ENCODE measurements around the gene CHTOP.
"Not testable (repeated sequence)": the region's sequence is repeated elsewhere in the genome, so short reads cannot be mapped to it uniquely, and the experiment has no call there.

Gene CHTOP

DNA sequence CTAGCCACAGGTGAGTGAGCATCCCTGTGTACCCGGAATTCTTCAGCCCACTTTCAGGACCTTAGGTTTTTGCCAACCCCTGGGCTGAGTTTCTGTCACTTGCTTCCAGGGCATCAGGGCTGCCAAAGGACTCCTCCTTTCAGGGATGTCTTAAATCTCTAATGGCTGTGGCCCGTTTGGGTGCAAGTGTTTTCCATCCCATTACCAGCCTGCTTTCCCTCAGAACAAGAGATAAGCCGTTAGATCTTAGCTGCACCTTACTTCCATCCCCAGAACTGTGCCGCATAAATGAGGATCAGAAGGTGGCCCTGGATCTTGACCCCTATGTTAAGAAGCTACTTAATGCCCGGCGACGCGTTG is 25.3 kb downstream of the CHTOP start:
- no peak for DNase-seq (ENCODE audit: low read depth)

DNA sequence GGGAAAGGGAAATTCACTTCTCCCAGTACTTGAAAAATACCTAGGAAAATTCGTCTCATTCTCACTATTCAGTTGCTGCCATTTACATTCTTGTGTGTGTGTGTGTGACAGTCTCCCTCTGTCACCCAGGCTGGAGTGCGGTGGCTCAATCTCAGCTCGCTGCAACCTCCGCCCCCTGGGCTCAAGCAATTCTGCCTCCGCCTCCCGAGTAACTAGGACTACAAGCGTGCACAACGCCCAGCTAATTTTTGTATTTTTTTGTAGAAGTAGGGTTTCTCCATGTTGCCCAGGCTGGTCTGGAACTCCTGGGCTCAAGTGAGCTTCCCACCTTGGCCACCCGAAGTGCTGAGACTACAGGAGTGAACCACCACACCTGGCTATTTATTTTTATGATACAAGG is 25.8 kb downstream of the CHTOP start:
- DNase-seq (ENCODE audit: low read depth): no peak

DNA sequence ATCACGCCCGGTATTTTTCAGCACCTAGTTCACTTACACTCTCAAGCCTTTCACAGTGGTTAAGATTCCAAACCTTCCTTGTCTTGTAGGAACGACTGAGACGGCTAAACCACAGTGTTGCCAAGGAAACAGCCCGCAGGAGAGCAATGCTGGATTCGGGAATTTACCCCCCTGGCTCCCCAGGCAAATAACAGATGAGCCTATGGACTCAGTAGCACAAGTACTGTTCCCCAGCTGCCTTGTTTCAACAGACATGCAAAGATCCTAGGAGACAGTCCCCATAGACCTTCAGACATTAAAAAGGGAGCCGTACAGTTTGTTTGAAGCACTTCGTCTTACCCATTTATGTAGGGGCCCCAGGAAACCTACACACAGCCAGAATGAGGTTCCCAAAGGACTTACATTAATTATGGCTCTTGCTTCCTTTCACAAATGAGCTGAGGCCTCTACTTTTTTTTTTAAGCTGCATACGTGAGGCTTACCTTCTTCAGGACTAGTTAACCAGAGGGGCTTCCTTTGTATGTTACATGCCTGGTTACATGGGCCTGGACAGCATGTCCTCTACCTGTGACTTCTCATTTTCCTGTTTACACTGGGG is 27.3 kb downstream of the CHTOP start:
- no peak for DNase-seq (ENCODE audit: low read depth)

DNA sequence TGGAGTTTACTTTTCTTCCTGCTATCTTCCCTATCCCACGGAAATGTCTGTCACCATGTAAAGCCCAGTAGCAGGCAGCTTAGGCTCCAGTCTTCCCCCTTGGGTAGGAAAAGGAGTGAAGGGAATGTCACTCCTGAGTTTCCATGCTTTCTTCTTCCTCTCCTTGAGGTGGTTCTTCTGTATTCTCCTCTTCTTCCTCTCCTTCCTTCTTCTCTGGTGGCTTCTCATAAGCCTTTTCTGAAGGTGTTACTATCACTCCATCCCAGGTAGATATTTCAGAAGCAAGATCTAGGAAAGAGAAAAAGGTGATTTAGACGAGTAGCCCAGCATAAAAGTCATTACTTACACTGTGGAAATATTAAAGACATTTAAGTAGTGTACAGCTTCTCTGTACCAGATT is 28.4 kb downstream of the CHTOP start:
- DNase-seq (ENCODE audit: low read depth): no peak

DNA sequence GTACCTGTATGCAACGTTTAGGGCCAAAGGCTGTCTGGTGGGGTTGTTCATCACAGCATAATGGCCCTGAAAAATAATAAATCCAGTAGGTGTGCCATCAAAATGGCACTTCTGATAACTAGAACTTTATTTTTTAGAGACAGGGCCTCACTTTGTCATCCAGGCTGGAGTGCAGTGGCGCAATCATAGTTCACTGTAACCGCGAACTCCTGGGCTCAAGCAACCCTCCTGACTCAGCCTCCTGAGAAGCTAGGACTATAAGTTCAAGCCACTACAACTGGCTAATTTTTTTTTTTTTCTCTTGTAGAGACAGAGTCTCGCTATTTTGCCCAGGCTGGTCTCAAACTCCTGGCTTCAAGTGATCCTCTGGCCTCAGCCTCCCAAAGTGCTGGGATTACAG is 29.3 kb downstream of the CHTOP start:
- DNase-seq (ENCODE audit: low read depth): no peak

DNA sequence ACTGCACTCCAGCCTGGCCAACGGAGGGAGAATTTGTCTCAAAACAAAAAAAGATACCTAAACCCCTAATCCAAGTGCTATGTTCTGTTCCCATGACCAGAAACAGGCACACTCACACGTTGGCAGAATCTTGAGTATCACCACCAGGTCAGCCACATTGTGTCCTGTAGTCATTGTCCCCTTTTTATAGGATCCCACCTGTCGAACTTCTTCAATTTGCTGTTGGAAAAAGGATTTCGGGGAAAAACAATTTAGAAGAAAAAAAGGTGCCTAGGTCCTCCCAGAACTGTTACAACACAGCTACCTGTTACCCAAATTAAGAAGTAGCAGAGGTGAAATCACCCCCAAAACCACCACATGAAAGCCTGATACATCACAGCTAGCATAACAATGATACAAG is 33.6 kb downstream of the CHTOP start:
- DNase-seq (ENCODE audit: low read depth): no peak

DNA sequence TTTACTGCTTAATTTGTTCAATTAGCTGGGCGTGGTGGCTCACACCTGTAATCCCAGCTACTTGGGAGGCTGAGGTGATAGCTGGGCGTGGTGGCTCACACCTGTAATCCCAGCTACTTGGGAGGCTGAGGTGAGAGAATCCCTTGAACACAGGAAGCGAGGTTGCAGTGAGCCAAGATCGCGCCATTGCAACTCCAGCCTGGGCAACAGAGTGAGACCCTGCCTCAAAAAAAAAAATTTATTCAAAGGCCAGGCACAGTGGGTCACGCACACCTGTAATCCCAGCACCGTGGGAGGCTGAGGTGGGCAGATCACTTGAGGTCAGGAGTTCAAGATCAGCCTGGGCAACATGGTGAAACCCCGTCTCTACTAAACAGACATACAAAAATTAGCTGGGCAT is 34.8 kb downstream of the CHTOP start:
- not testable (repeated sequence) for DNase-seq (ENCODE audit: low read depth)

DNA sequence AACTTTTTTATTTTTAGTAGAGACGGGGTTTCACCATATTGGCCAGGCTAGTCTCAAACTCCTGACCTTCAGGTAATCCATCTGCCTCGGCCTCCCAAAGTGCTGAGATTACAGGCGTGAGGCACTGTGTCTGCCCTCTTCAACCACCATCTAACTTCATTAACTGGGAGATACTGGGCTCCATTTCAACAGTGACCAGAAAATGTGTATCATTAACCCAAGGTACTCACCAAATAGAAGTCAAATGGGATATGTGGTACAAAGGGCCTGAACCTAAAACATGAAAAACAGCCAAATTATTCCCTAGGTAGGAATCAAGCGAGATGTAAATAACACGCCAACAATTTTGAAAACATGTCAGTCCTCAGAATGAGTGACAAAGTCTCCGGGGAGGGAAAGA is 35.7 kb downstream of the CHTOP start:
- no peak for DNase-seq (ENCODE audit: low read depth)

DNA sequence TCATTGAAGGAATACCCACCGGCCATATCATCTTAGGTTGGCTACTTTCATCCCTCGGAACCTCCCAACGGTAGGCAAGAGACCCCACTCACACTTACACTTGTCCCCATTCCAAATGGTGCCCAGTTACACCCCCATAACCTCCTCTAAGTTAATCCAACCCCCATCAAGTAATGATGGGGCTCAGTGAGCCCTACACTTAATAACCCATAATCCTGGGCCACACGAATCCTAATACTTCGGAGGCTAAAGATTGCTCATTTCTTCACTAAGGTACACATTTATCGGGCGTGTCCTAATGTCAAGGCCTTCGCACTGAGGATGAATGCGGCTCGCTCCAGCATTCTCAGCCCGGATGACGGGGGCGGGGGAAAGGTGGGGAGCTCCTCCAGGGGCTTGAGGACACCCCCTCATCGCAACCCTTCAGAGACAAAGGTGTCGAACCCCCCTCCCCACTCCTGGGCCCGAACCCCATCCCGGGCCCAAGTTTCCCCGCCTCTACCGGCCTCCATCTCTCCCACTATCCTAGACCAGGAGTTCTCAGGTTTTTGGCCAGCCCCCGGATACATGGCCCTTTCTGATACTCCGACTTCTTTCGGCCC is 36.5 kb downstream of the CHTOP start:
- DNase-seq (ENCODE audit: low read depth): no peak

DNA sequence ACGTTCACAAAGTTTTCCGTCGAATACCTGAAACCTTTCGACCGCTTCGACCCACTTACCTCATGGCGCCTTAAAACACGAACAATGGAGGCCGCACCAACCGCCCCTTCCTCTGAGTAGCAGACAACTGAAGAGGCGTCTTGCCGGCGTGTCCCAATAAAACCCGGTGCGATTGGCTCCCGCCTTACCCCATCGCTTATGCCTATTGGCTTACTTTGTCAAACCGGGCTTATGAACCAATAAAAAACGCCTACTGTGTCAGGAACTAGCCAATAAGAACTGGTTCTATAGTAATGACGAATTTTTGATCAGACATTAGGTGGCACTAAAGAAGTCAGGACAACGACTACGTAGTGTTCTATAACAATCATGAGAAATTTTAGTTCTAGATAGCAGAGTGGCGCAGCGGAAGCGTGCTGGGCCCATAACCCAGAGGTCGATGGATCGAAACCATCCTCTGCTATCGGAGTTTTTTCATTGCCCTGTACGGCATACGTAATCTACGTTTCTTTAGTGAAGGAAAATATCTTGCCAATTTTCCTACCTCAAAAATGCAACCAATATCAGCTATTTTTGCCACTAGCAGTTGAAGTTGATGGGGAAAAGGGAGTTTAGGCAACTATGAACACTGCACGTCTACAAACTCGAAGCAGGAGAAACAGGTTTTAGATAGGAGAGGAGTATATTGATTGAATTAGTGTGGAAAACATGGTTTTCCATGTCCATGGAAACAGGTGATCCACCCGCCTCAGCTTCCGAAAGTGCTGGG is 37.2 kb downstream of the CHTOP start, which contains the start of gene ILF2:
ILF2 (minus strand) TSS at position 135 of the 769 bp plus-strand sequence; CDS start at position 64, 71 bp downstream.
- DNase-seq (ENCODE audit: low read depth): peak; percentile 99

DNA sequence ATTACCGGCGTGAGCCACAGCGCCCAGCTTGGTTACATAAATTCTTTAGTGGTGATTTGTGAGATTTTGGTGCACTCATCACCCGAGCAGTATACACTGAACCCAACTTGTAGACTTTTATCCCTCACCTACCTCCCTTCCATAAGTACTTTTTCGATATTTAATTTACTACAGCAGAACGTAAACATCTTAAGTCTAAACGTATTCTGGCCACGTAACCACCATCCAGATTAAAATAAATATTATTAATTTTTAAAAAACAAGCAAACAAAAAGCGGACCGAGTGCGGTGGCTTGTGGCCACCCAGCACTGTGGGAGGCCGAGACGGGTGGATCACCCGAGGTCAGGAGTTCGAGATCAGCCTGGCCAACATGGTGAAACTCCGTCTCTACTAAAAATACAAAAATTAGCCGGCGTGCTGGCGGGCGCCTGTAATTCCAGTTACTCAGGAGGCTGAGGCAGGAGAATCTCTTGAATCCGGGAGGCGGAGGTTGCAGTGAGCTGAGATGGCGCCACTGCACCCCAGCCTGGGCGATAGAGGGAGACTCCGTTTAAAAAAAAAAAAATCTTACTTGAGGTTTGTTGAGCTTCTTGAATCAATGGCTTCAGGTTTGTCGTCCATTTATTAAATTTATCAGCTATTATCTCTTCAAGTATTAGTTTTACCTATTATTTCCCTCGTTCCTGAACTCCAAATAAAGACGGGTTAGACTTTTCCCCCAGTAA is 37.9 kb downstream of the CHTOP start:
- not testable (repeated sequence) for DNase-seq (ENCODE audit: low read depth)

DNA sequence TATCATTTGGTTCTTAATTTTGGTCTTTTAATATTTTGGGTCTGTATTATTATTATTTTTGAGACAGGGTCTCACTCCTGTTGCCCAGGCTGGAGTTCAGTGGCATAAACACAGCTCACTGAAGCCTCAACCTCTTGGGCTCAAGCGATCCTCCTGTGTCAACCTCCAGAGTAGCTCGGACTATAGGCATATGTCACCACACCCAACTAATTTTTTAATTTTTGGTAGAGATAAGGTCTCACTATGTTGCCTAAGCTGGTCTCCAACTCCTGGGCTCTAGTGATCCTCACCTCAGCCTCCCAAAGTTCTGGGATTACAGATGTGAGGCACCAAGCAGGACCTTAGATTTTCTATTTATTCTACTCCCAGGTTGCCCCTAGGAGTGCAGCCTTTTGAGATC is 39.6 kb downstream of the CHTOP start:
- no peak for DNase-seq (ENCODE audit: low read depth)

DNA sequence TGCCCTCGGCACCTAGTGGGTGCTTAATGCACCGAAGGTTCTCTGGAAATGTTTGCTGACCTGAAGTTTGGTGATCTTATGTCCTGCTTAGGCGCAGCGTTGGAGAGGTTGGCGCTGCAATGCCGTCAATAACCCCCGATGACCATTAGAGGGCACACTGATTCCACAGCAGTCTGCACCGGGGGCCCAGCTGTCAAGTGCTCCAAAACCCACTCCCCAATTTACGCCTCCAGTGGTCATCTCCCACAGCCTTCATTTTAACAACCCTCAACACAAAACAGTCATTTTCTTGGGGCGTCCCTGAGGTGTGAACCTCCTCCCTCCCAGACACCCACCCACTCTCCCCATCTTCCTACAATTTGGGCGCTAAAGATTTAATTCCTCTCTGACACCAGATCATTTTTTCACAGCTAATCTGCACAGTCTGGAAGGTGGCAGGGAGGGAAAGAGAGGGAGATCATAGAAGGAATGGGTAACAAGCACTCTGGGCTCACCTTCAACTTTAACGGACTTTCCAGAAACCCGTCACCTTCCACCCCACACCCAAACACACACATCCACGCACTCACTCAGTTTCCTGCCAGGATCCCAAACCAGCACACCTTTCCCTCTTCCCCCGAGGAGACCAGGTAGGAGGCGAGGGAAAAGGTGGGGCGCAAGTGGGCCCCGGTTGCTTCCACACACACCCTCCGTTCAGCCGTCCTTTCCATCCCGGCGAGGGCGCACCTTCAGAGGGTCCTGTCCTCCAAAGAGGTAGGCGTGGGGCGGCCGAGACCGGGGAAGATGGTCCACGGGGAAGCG is 44.1 kb downstream of the CHTOP start:
- DNase-seq (ENCODE audit: low read depth): no peak

DNA sequence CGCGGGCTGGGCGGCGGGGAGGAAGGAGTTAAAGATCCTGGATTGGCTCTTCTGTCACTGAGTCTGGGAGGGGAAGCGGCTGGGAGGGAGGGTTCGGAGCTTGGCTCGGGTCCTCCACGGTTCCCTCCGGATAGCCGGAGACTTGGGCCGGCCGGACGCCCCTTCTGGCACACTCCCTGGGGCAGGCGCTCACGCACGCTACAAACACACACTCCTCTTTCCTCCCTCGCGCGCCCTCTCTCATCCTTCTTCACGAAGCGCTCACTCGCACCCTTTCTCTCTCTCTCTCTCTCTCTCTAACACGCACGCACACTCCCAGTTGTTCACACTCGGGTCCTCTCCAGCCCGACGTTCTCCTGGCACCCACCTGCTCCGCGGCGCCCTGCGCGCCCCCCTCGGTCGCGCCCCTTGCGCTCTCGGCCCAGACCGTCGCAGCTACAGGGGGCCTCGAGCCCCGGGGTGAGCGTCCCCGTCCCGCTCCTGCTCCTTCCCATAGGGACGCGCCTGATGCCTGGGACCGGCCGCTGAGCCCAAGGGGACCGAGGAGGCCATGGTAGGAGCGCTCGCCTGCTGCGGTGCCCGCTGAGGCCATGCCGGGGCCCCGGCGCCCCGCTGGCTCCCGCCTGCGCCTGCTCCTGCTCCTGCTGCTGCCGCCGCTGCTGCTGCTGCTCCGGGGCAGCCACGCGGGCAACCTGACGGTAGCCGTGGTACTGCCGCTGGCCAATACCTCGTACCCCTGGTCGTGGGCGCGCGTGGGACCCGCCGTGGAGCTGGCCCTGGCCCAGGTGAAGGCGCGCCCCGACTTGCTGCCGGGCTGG is 44.9 kb downstream of the CHTOP start, which contains the start of gene NPR1:
NPR1 (plus strand) TSS at position 170 of the 818 bp plus-strand sequence; CDS start at position 591, 421 bp downstream.
- no peak for DNase-seq (ENCODE audit: low read depth)

DNA sequence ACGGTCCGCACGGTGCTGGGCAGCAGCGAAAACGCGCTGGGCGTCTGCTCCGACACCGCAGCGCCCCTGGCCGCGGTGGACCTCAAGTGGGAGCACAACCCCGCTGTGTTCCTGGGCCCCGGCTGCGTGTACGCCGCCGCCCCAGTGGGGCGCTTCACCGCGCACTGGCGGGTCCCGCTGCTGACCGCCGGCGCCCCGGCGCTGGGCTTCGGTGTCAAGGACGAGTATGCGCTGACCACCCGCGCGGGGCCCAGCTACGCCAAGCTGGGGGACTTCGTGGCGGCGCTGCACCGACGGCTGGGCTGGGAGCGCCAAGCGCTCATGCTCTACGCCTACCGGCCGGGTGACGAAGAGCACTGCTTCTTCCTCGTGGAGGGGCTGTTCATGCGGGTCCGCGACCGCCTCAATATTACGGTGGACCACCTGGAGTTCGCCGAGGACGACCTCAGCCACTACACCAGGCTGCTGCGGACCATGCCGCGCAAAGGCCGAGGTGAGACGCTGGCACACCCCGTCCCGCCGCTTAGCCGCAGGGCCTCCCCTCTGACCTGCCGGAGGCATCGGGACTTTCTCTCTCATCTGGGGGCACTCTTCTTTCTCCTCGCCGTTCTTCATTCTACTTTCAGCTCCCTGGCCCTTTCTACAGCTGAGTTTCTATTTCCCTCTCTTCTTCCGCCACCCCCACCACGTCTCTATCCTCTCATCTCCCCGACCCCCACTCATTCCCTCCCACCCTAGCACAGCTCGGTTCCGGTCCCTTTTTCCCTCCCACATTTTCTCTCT is 45.7 kb downstream of the CHTOP start:
- DNase-seq (ENCODE audit: low read depth): no peak

DNA sequence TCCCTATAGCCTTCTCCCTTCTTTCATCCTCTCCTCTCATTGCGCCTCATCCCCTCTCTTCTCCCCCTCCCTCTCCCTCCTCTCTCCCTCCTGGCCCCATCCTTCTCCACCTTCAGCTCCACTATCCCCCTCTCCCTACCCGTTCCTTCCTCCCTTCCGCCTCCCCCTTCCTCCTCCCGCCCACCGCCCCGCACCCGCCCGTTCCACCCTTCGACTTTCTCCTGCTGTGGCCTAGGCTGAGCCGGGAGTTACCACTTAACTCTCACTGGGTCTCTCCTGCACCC is 46.2 kb downstream of the CHTOP start:
- no peak for DNase-seq (ENCODE audit: low read depth)

DNA sequence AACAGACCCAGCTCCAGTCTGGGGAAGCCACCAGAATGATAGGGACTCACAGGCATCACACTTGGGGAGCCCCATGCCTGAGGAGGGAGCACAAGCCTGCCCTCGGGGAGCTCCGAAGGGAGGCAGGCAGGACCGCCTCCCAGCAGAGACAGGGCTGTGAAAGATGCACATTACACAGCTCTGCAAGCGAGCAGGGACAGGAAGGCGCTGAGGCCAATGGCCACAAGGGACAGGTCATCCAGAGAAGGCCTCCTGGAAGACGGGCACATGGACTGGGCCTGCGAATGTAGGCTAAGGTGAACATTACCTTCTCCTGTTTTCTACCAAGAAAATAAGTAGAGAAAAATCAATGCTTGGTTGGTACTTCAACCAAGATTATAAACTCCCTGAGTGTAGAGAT is 48.9 kb downstream of the CHTOP start:
- DNase-seq (ENCODE audit: low read depth): no peak

DNA sequence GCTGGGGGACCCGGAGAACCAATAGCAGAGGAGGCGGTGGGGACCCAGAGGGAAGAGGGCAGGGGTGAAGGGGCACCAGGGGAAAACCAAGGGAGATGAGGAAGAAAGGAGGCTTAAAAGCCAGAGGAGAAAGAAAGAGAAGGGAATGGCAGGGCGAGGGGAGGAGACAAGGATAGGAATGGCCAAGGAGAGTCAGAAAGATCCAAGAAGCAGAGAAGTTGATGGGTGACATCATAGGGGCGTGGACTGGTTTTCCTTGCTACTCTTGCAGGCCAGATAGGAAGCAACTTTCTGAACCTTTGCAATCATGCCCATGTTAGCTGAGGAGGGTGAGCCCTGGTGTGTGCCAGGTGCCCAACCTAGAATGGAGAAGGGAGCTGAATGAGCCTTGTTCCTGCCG is 50.0 kb downstream of the CHTOP start:
- no peak for DNase-seq (ENCODE audit: low read depth)

DNA sequence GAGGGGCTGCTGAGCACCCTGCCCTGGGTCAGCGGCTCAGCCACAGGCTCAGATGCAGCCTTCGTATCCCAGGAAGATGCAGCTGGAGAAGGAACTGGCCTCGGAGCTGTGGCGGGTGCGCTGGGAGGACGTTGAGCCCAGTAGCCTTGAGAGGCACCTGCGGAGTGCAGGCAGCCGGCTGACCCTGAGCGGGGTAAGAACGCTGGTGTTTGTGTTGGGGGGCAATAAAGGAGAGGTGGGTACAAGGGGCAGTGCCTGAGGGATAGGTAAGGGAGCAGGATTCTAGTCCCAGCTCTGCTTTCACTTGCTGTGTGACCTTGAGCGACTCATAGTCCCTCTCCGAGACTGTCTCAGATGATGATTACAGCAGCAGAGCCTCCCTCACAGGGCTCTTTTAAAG is 51.0 kb downstream of the CHTOP start:
- no peak for DNase-seq (ENCODE audit: low read depth)

DNA sequence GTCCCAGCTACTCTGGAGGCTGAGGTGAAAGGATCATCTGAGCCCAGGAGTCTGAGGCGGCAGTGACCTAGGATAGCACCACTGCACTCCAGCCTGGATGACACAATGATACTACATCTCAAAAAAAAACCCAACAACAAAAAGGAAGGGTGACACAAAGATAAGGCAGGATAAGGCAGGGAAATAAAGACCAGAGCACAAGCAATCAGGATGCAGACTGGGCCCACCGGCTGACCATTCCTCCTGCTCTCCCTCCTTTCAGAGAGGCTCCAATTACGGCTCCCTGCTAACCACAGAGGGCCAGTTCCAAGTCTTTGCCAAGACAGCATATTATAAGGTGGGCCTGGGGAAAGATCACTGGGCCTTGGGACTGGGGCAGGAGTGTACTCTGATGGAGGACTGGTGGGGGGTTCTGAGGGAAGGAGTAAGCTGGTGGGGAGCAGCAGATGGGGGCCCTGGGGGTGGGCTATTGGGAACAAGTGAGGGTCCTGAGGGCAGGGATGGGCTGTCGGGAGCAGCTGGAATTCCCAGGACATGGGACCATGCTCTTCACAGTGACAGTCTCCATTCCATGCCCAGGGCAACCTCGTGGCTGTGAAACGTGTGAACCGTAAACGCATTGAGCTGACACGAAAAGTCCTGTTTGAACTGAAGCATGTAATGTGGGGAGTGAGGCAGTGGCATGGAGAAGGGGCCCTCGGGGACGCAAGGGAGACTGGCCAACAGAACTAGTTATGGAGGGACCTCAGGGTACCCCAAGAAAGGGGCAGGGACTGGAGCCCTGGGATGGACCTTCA is 51.9 kb downstream of the CHTOP start:
- no peak for DNase-seq (ENCODE audit: low read depth)

Measured in GM04504 (cell line).